ENCODE measurements around the gene ANKRD26. TPM values are rescaled to one million over a fixed set of nuclear protein-coding genes. Genes with fewer than 3 reads are reported as not detected.
"Not testable (repeated sequence)": the region's sequence is repeated elsewhere in the genome, so short reads cannot be mapped to it uniquely, and the experiment has no call there.

The ANKRD26 gene
- total and polyA plus RNA-seq, 12 donors, result 1.7 to 21.1 (median 6.1) TPM

GRCh38 chr10:27068217-27068891 is 31.9 kb downstream of the ANKRD26 start:
- Histone ChIP-seq H3K27me3 (no peaks in the 10 kb centered on the region), H3K27ac (no peak overlapping the region), H3K36me3 (replicated peaks in 1 of 2) (peaks cover 0 to 24% of the 10 kb centered on the region in 2 donors), H3K9me3 (replicated peaks in 1 of 3) (no peaks in the 10 kb centered on the region), H3K4me1 (replicated peaks in 1 of 2) (no peaks in the 10 kb centered on the region), H3K4me3 (no peak overlapping the region)
- 91 to 96% (median 95%) methylated on average over 2 of the region's 2 CpGs for WGBS, 4 donors
- TF ChIP-seq POLR2A (IDR thresholded peaks at IDR 0.05) (no peak), CTCF (IDR thresholded peaks at IDR 0.05) (no peak)
- intact Hi-C loops (cut with DNase I), result no loop called here
- no peak for DNase-seq

GRCh38 chr10:27065084-27065483 is 35.2 kb downstream of the ANKRD26 start:
- no peak for DNase-seq
- H3K9me3 ChIP-seq (replicated peaks in 1 of 3), result no peaks in the 10 kb centered on the region
- no peaks in the 10 kb centered on the region for H3K27me3 ChIP-seq
- H3K4me3 ChIP-seq, result no peak overlapping the region
- peaks cover 0 to 26% of the 10 kb centered on the region in 2 donors for H3K36me3 ChIP-seq (replicated peaks in 1 of 2)
- no peak overlapping the region for H3K27ac ChIP-seq
- 95 to 98% (median 97%) methylated on average over 2 of the region's 2 CpGs for WGBS, 4 donors
- TF ChIP-seq CTCF (IDR thresholded peaks at IDR 0.05), result no peak
- TF ChIP-seq POLR2A (IDR thresholded peaks at IDR 0.05), result no peak
- no peaks in the 10 kb centered on the region for H3K4me1 ChIP-seq (replicated peaks in 1 of 2)
- intact Hi-C loops (cut with DNase I), result no loop called here

GRCh38 chr10:27052656-27053055 is 47.6 kb downstream of the ANKRD26 start:
- intact Hi-C loops (cut with DNase I), result no loop called here
- no peak overlapping the region for H3K27ac ChIP-seq
- peaks cover 0 to 6% of the 10 kb centered on the region in 2 donors for H3K36me3 ChIP-seq (replicated peaks in 1 of 2)

GRCh38 chr10:27045247-27045646 is 55.0 kb downstream of the ANKRD26 start:
- DNase-seq; H3K27me3 ChIP-seq; H3K36me3 ChIP-seq (replicated peaks in 1 of 2); intact Hi-C loops (cut with DNase I); H3K27ac ChIP-seq; H3K9me3 ChIP-seq (replicated peaks in 1 of 3); H3K4me1 ChIP-seq (replicated peaks in 1 of 2); H3K4me3 ChIP-seq: not testable (repeated sequence)
- WGBS, 4 donors, result 93 to 99% (median 96%) methylated on average over 4 of the region's 4 CpGs

More at GRCh38 chr10:27052656-27053055, 47.6 kb downstream of the ANKRD26 start:
- TF ChIP-seq POLR2A (IDR thresholded peaks at IDR 0.05) (no peak), CTCF (IDR thresholded peaks at IDR 0.05) (no peak)
- Histone ChIP-seq H3K4me3 (no peak overlapping the region), H3K4me1 (replicated peaks in 1 of 2) (peaks cover 0 to 3% of the 10 kb centered on the region in 2 donors), H3K9me3 (replicated peaks in 1 of 3) (no peaks in the 10 kb centered on the region), H3K27me3 (no peaks in the 10 kb centered on the region)
- no peak for DNase-seq

- H3K27ac ChIP-seq, result no peak overlapping the region
- WGBS, 4 donors, result 84 to 100% (median 91%) methylated on average over 2 of the region's 2 CpGs
- no peaks in the 10 kb centered on the region for H3K27me3 ChIP-seq
- intact Hi-C loops (cut with DNase I), result no loop called here
- no peaks in the 10 kb centered on the region for H3K36me3 ChIP-seq (replicated peaks in 1 of 2)
- H3K4me1 ChIP-seq (replicated peaks in 1 of 2), result no peaks in the 10 kb centered on the region
- no peaks in the 10 kb centered on the region for H3K9me3 ChIP-seq (replicated peaks in 1 of 3)
- TF ChIP-seq CTCF (IDR thresholded peaks at IDR 0.05), result no peak
- TF ChIP-seq POLR2A (IDR thresholded peaks at IDR 0.05), result no peak
- DNase-seq, result no peak
- H3K4me3 ChIP-seq, result no peak overlapping the region
These were observed 59.1 kb downstream of the ANKRD26 start for GRCh38 chr10:27041196-27041595.

All from adrenal gland (tissue), 12 donors.